HepG2 (cell line): ENCODE results near the gene DDN. TPM values are rescaled to one million over a fixed set of nuclear protein-coding genes. Genes with fewer than 3 reads are reported as not detected.

Source experiments
- ATAC-seq: fragments of 200-7000 bp; cut with Tn5 transposase; 3 replicates; pipeline ENCODE4 v1.9.1; 2020; ENCODE audit warnings: mild to moderate bottlenecking, moderate library complexity
- BruUV-seq: library from RNA; stranded (reverse); fragments of 400-500 nt; replicated peaks from 2 replicates; lab custom pipeline; 2021; lab: Mats Ljungman, UMichigan
- CTCF ChIA-PET: fragments of 300-600 bp; formaldehyde crosslinking; extraction: SDS; loops from one replicate; lab custom pipeline; 2021; ENCODE audit warnings: low total read pairs, inconsistent platforms, low intra/inter-chr PET ratio; lab: Yijun Ruan, JAX
- POLR2A ChIA-PET: fragments of 350-600 bp; sonication (Branson Sonifier 250); formaldehyde crosslinking; loops from one replicate; lab custom pipeline; 2020; ENCODE audit warnings: antibody characterized with exemption, inconsistent platforms; lab: Yijun Ruan, JAX
- DNase-seq: peaks from one replicate; pipeline ENCODE4 v3.0.0-alpha.2; 2015; ENCODE audit warnings: low spot score
- FAIRE-seq: peaks from 3 replicates; lab custom pipeline; 2011; peaks lifted over from hg19 to GRCh38; lab: Jason Lieb, UNC
- H2AFZ ChIP-seq: one replicate; pipeline ENCODE4 v1.6.1; 2011; ENCODE audit warnings: low read length, inconsistent platforms
- H3K27ac ChIP-seq: fragments of 300-600 bp; 3 replicates; pipeline ENCODE4 v1.8.0; 2011; ENCODE audit warnings: mixed run types, mild to moderate bottlenecking, mixed read lengths, low read length, inconsistent platforms; ENCODE audit not compliant: insufficient read depth; ENCODE audit errors: extremely low read length
- H3K27me3 ChIP-seq, 2 experiments: fragments of 200-600 bp in 1 of 2; 2 replicates in 1 of 2; 3 replicates in 1 of 2; pipeline versions ENCODE4 v1.6.0 to v1.8.0; 2011; ENCODE audit warnings: low read length in 2 of 2, mild to moderate bottlenecking in 2 of 2, moderate library complexity in 2 of 2, inconsistent platforms in 1 of 2; ENCODE audit not compliant: insufficient read depth in 2 of 2, control insufficient read depth in 1 of 2
- H3K36me3 ChIP-seq, 2 experiments: fragments of 200-600 bp in 1 of 2; replicated peaks in 1 of 2; 2 replicates in 1 of 2; 3 replicates in 1 of 2; pipeline versions ENCODE4 v1.5.1 to v1.8.0; 2011; ENCODE audit warnings: low read length in 2 of 2, inconsistent platforms in 1 of 2; ENCODE audit not compliant: insufficient read depth in 2 of 2, control insufficient read depth in 1 of 2
- H3K4me1 ChIP-seq: 2 replicates; pipeline ENCODE4 v1.5.1; 2012; ENCODE audit warnings: low read length, inconsistent platforms; ENCODE audit not compliant: insufficient read depth
- H3K4me2 ChIP-seq: 2 replicates; pipeline ENCODE4 v1.6.0; 2011; ENCODE audit warnings: low read depth, low read length, inconsistent platforms
- H3K4me3 ChIP-seq, 3 experiments: fragments of 200-600 bp in 1 of 3; sonication (generic), shearing (Covaris generic) in 1 of 3; replicated peaks in 1 of 3; 2 replicates each; pipeline ENCODE4 v1.5.1; 2011 to 2016; ENCODE audit warnings: low read length in 3 of 3, inconsistent platforms in 2 of 3, low read depth in 2 of 3, mild to moderate bottlenecking in 2 of 3, control low read depth in 1 of 3, mixed read lengths in 1 of 3; ENCODE audit not compliant: insufficient read depth in 1 of 3
- H3K79me2 ChIP-seq: one replicate; pipeline ENCODE4 v1.6.1; 2011; ENCODE audit warnings: low read length, inconsistent platforms; ENCODE audit not compliant: insufficient read depth
- H3K9ac ChIP-seq: 2 replicates; pipeline ENCODE4 v1.6.0; 2011; ENCODE audit warnings: mild to moderate bottlenecking, low read depth, low read length, inconsistent platforms; ENCODE audit not compliant: insufficient read depth
- H3K9me3 ChIP-seq: 2 replicates; pipeline ENCODE4 v1.5.1; 2012; ENCODE audit warnings: mild to moderate bottlenecking, low read length
- H4K20me1 ChIP-seq: 2 replicates; pipeline ENCODE4 v1.6.0; 2011; ENCODE audit warnings: inconsistent platforms, mild to moderate bottlenecking, low read length, moderate library complexity; ENCODE audit not compliant: insufficient read depth
- ATRX ChIP-seq: sonication (generic); formaldehyde crosslinking; IDR thresholded peaks from 2 replicates; pipeline ENCODE4 v1.4.0; 2020; ENCODE audit warnings: missing genetic modification reagents, borderline replicate concordance
- E2F5 ChIP-seq: sonication (generic); formaldehyde crosslinking; conservative IDR thresholded peaks from 2 replicates; pipeline ENCODE4 v1.4.0; 2020; ENCODE audit warnings: missing genetic modification reagents
- RXRA ChIP-seq: sonication (generic); formaldehyde crosslinking; IDR thresholded peaks from 2 replicates; pipeline ENCODE4 v1.5.1; 2020; ENCODE audit warnings: missing genetic modification reagents
- TBL1XR1 ChIP-seq: fragments of 150-350 bp; IDR thresholded peaks from 2 replicates; pipeline ENCODE4 v1.6.1; 2014; ENCODE audit warnings: borderline replicate concordance, low read length; ENCODE audit not compliant: partially characterized antibody
- TBP ChIP-seq: sonication (generic); formaldehyde crosslinking; IDR thresholded peaks from 2 replicates; pipeline ENCODE4 v1.5.0; 2020; ENCODE audit warnings: missing genetic modification reagents
- TCF7 ChIP-seq: sonication (generic); IDR thresholded peaks from 2 replicates; pipeline ENCODE4 v1.6.1; 2016; ENCODE audit warnings: antibody characterized with exemption, low read depth
- ZBTB7A ChIP-seq: sonication (generic); formaldehyde crosslinking; IDR thresholded peaks from 2 replicates; pipeline ENCODE4 v1.8.0; 2022; ENCODE audit warnings: mild to moderate bottlenecking, missing genetic modification reagents
- ZNF160 ChIP-seq: sonication (generic); formaldehyde crosslinking; IDR thresholded peaks from 2 replicates; pipeline ENCODE4 v1.8.0; 2022; ENCODE audit warnings: mild to moderate bottlenecking, inconsistent platforms, missing genetic modification reagents
- ZNF543 ChIP-seq: sonication (generic); formaldehyde crosslinking; IDR thresholded peaks from 2 replicates; pipeline ENCODE4 v1.4.0; 2020; ENCODE audit warnings: mild to moderate bottlenecking, missing genetic modification reagents
- ZNF709 ChIP-seq: sonication (generic); formaldehyde crosslinking; IDR thresholded peaks from 2 replicates; pipeline ENCODE4 v1.5.0; 2020; ENCODE audit warnings: mild to moderate bottlenecking, missing genetic modification reagents
- in situ Hi-C: cut with HindIII; loops from 2 replicates; pipeline ENCODE4 v1.10.0; 2017; ENCODE audit warnings: low pct_unique_long_range_greater_than_20kb; ENCODE audit not compliant: extremely low pct_ligation_motif_present
- intact Hi-C: fragments of 100-400 bp; cut with micrococcal nuclease; formaldehyde crosslinking; loops from one replicate; pipeline ENCODE4 v1.10.0; 2022; ENCODE audit not compliant: unreplicated experiment
- polyA plus RNA-seq, 8 experiments: library from polyadenylated mRNA; depleted of rRNA in 3 of 8; stranded (reverse) in 7 of 8; unstranded in 1 of 8; fragments of >200 nt; fragmentation: Illumina TruSeq in 4 of 8; extraction: Trizol in 4 of 8; gene quantifications; 2 replicates each; pipeline versions ENCODE4 v1.2.1 to v1.2.3, GENCODE V29; 2011 to 2016; ENCODE audit warnings: low read depth in 4 of 8, missing spikeins in 1 of 8, mixed read lengths in 1 of 8; ENCODE audit not compliant: insufficient read depth in 1 of 8
- total RNA-seq, 5 experiments: library from RNA; depleted of rRNA; stranded (reverse); fragments of >200 nt; fragmentation: Illumina TruSeq; extraction: Trizol; gene quantifications; 2 replicates each; pipeline ENCODE4 v1.2.3, GENCODE V29; 2016; ENCODE audit warnings: low read depth in 1 of 5
- TF ChIP-seq, protein P1 (sequence below): sonication (generic); formaldehyde crosslinking; IDR thresholded peaks from 2 replicates; pipeline ENCODE4 v1.4.0; 2020; ENCODE audit warnings: missing genetic modification reagents, borderline replicate concordance

The DDN gene
- total and polyA plus RNA-seq, 2 of the 13 experiments (the other 11 are each of a cell fraction or from before 2014, with no cell fraction given): 0.24 to 0.53 TPM

GRCh38 chr12:48961801-48962200 is 37.4 kb downstream of the DDN start:
- Histone ChIP-seq H3K79me2 (peaks cover under 1% of the 10 kb centered on the region), H3K4me3 (no peak overlapping the region), H2AFZ (no peak overlapping the region), H3K27ac (no peak overlapping the region), H3K9ac (no peak overlapping the region), H4K20me1 (no peaks in the 10 kb centered on the region), H3K36me3 (no peaks in the 10 kb centered on the region), H3K9me3 (no peaks in the 10 kb centered on the region), H3K27me3 (peaks cover 0 to 25% of the 10 kb centered on the region in 2 experiments; a peak in 3 of 5 replicates), H3K4me2 (no peak overlapping the region), H3K4me1 (peaks cover 16% of the 10 kb centered on the region)
- no peak for DNase-seq
- intact Hi-C loops: no loop called here
- CTCF ChIA-PET: no interaction called here
- POLR2A ChIA-PET: no interaction called here
- in situ Hi-C loops: no loop called here
- no TSS peak for BruUV-seq
- no peak for ATAC-seq
- FAIRE-seq: no peak
- TF ChIP-seq E2F5 (CRISPR knock-in tag) (no peak), RXRA (CRISPR knock-in tag) (no peak), ATRX (CRISPR knock-in tag) (no peak), TCF7 (no peak), ZNF709 (CRISPR knock-in tag) (no peak), ZNF160 (CRISPR knock-in tag) (no peak), TBL1XR1 (no peak), TBP (CRISPR knock-in tag) (no peak), ZNF543 (no peak), ZBTB7A (CRISPR knock-in tag) (no peak)
- TF ChIP-seq, protein P1, sequence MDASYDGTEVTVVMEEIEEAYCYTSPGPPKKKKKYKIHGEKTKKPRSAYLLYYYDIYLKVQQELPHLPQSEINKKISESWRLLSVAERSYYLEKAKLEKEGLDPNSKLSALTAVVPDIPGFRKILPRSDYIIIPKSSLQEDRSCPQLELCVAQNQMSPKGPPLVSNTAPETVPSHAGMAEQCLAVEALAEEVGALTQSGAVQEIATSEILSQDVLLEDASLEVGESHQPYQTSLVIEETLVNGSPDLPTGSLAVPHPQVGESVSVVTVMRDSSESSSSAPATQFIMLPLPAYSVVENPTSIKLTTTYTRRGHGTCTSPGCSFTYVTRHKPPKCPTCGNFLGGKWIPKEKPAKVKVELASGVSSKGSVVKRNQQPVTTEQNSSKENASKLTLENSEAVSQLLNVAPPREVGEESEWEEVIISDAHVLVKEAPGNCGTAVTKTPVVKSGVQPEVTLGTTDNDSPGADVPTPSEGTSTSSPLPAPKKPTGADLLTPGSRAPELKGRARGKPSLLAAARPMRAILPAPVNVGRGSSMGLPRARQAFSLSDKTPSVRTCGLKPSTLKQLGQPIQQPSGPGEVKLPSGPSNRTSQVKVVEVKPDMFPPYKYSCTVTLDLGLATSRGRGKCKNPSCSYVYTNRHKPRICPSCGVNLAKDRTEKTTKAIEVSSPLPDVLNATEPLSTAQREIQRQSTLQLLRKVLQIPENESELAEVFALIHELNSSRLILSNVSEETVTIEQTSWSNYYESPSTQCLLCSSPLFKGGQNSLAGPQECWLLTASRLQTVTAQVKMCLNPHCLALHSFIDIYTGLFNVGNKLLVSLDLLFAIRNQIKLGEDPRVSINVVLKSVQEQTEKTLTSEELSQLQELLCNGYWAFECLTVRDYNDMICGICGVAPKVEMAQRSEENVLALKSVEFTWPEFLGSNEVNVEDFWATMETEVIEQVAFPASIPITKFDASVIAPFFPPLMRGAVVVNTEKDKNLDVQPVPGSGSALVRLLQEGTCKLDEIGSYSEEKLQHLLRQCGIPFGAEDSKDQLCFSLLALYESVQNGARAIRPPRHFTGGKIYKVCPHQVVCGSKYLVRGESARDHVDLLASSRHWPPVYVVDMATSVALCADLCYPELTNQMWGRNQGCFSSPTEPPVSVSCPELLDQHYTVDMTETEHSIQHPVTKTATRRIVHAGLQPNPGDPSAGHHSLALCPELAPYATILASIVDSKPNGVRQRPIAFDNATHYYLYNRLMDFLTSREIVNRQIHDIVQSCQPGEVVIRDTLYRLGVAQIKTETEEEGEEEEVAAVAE: no peak
